Kidney glomerular epithelial cell (primary cell): ENCODE measurements around the gene DDX5.
A peak's percentile ranks its signal among the peaks of the same experiment; 100 is the strongest.
"Not testable (repeated sequence)": the region's sequence is repeated elsewhere in the genome, so short reads cannot be mapped to it uniquely, and the experiment has no call there.

Experiments used
- DNase-seq: peaks from one replicate; lab custom pipeline; 2025; lab: John Stamatoyannopoulos, UW

The DDX5 gene

GRCh38 chr17:64507413-64507782, 1.3 kb upstream of the DDX5 start:
- peak; percentile 63 for DNase-seq

GRCh38 chr17:64506576-64507412, 705 bp upstream of the DDX5 start, which contains the start of gene CEP95:
Gene CEP95, plus strand, starts transcription at chr17:64506977. Its CDS starts 121 bp downstream, at chr17:64507098.
- DNase-seq, result no peak

- DNase-seq, result peak; percentile 69
Measured at GRCh38 chr17:64505340-64506200, 519 bp downstream of the DDX5 start.

GRCh38 chr17:64504769-64505339, 1.2 kb downstream of the DDX5 start:
- DNase-seq, result no peak

- DNase-seq, result no peak
Measured at GRCh38 chr17:64503821-64504768, 2.0 kb downstream of the DDX5 start.

GRCh38 chr17:64503341-64503740, 2.7 kb downstream of the DDX5 start:
- no peak for DNase-seq

- DNase-seq, result no peak
Measured at GRCh38 chr17:64502809-64503208, 3.3 kb downstream of the DDX5 start.

- no peak for DNase-seq
Measured at GRCh38 chr17:64502021-64502420, 4.1 kb downstream of the DDX5 start.

- no peak for DNase-seq
Measured at GRCh38 chr17:64500862-64501765, 5.0 kb downstream of the DDX5 start.

GRCh38 chr17:64500487-64500859, 5.6 kb downstream of the DDX5 start:
- no peak for DNase-seq

GRCh38 chr17:64499805-64500486, 6.1 kb downstream of the DDX5 start:
- DNase-seq, result no peak

GRCh38 chr17:64498308-64499203, 7.5 kb downstream of the DDX5 start:
- no peak for DNase-seq

GRCh38 chr17:64497565-64498035, 8.5 kb downstream of the DDX5 start:
- no peak for DNase-seq

- peak; percentile 90 for DNase-seq
Measured at GRCh38 chr17:64496786-64497564, 9.1 kb downstream of the DDX5 start, which contains the start of gene POLG2. Gene POLG2, minus strand, starts transcription at chr17:64497054. Its CDS starts 86 bp downstream, at chr17:64496968.

GRCh38 chr17:64496348-64496785, 9.7 kb downstream of the DDX5 start:
- no peak for DNase-seq

- DNase-seq, result not testable (repeated sequence)
Measured at GRCh38 chr17:64495300-64495699, 10.8 kb downstream of the DDX5 start.

GRCh38 chr17:64494121-64494520, 12.0 kb downstream of the DDX5 start:
- no peak for DNase-seq
